ENCODE measurements around the gene ABHD4.

ABHD4 gene

DNA sequence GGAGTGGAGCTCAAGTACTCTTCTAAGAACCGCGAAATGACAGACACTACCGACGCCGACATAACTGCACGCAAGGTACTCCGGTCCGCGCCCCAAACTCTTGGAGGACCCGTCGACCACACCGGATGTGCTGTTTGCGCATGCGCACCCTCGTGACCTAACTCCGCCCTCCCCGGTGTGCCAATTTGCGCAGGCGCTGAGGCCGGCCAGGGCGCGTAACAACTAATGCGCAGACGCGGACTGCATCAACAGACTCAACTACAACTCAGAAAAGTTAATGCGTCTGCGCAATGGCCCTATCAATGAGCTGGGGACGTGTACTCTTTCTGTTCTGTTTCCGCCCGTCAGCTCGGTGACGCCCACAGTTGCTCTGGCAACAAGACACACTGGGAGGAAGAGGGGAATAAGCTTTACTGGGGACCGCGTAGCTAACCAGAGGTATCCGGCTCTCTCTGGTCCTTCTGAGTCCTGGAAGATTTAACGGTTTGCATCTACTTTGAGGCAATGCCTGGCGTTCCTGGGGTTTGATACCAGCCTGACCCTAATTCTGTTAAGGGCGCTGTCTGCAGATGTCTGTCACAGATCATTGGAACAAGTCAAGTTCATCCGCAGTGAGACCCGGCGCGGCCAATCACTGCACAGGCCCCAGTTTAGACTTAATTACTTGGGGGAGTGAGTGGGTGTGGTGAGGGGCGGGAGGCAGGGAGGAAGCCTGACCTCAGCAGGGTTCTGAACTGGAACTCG, 8.8 kb upstream of the ABHD4 start, which contains the start of gene DAD1:
TSS of gene DAD1 (minus strand) at position 129 of the 744 bp plus-strand sequence. CDS start at position 62, 67 bp downstream.
- Histone ChIP-seq H3K79me2 (ENCODE audit: insufficient read depth, low read length) (peaks cover 44% of the 10 kb centered on the region), H2AFZ (ENCODE audit: low read length) (peak within 1 kb of the TSS; percentile 94), H3K4me3 (ENCODE audit: low read length, poor library complexity, severe bottlenecking) (peak within 1 kb of the TSS; percentile 87), H3K9me3 (ENCODE audit: insufficient read depth, low read depth, low read length) (no peaks in the 10 kb centered on the region), H3K9ac (ENCODE audit: low read depth, low read length, poor library complexity, severe bottlenecking) (peak within 1 kb of the TSS; percentile 91), H3K9me2 (replicated peaks; ENCODE audit: low read depth, low read length) (no peaks in the 10 kb centered on the region), H3K4me1 (ENCODE audit: insufficient read depth, low read length, poor library complexity, severe bottlenecking) (peaks cover 32% of the 10 kb centered on the region), H3K4me2 (ENCODE audit: low read depth, low read length, poor library complexity, severe bottlenecking) (peak within 1 kb of the TSS; percentile 94), H4K20me1 (ENCODE audit: insufficient read depth, low read length, poor library complexity, severe bottlenecking) (peaks cover 14% of the 10 kb centered on the region), H3K36me3 (ENCODE audit: insufficient read depth, low read length) (no peaks in the 10 kb centered on the region), H3K27me3 (ENCODE audit: insufficient read depth, low read length, poor library complexity, severe bottlenecking) (no peaks in the 10 kb centered on the region), H3F3A (ENCODE audit: low read depth) (0 out of 2 replicates have a peak, but pooled peaks cover 3% of the 10 kb centered on the region)
- TF ChIP-seq, protein P1, sequence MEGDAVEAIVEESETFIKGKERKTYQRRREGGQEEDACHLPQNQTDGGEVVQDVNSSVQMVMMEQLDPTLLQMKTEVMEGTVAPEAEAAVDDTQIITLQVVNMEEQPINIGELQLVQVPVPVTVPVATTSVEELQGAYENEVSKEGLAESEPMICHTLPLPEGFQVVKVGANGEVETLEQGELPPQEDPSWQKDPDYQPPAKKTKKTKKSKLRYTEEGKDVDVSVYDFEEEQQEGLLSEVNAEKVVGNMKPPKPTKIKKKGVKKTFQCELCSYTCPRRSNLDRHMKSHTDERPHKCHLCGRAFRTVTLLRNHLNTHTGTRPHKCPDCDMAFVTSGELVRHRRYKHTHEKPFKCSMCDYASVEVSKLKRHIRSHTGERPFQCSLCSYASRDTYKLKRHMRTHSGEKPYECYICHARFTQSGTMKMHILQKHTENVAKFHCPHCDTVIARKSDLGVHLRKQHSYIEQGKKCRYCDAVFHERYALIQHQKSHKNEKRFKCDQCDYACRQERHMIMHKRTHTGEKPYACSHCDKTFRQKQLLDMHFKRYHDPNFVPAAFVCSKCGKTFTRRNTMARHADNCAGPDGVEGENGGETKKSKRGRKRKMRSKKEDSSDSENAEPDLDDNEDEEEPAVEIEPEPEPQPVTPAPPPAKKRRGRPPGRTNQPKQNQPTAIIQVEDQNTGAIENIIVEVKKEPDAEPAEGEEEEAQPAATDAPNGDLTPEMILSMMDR (conservative IDR thresholded peaks at IDR 0.05; ENCODE audit: low read length) = no peak
- no peak for TF ChIP-seq EZH2phosphoT487 (IDR thresholded peaks at IDR 0.05; ENCODE audit: borderline replicate concordance)

DNA sequence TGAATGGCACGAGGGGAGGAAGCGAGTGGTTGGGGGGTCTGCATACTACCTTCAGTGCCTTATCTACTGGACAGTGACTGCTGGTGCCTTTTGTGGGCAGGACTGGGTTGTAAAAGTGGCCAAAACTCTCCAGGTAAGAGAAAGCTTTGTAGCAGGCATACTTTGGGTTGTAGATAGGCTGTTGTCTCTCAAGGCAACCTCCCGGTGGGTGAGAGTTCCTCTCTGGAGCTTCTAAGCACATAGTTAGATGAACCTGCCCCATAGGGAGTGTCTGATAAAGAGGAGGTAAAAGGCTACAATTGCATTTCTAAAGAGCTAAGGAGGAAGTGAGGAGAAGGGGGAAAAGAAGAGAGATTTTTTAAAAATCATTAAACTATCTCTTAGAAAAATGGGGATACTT, 4.9 kb upstream of the ABHD4 start:
- Histone ChIP-seq H3K4me2 (ENCODE audit: low read depth, low read length, poor library complexity, severe bottlenecking) (no peak overlapping the region), H3K27me3 (ENCODE audit: insufficient read depth, low read length, poor library complexity, severe bottlenecking) (no peaks in the 10 kb centered on the region), H4K20me1 (ENCODE audit: insufficient read depth, low read length, poor library complexity, severe bottlenecking) (peaks cover 7% of the 10 kb centered on the region), H3K4me1 (ENCODE audit: insufficient read depth, low read length, poor library complexity, severe bottlenecking) (peaks cover 5% of the 10 kb centered on the region), H3K79me2 (ENCODE audit: insufficient read depth, low read length) (peaks cover 7% of the 10 kb centered on the region), H3K9me2 (replicated peaks; ENCODE audit: low read depth, low read length) (no peaks in the 10 kb centered on the region), H2AFZ (ENCODE audit: low read length) (no peak overlapping the region; the same call in 1 of the 2 replicates), H3K9ac (ENCODE audit: low read depth, low read length, poor library complexity, severe bottlenecking) (no peak overlapping the region), H3K9me3 (ENCODE audit: insufficient read depth, low read depth, low read length) (no peaks in the 10 kb centered on the region), H3K36me3 (ENCODE audit: insufficient read depth, low read length) (no peaks in the 10 kb centered on the region), H3K4me3 (ENCODE audit: low read length, poor library complexity, severe bottlenecking) (no peak overlapping the region), H3F3A (ENCODE audit: low read depth) (0 out of 2 replicates have a peak, but pooled peaks cover 3% of the 10 kb centered on the region)
- TF ChIP-seq EZH2phosphoT487 (IDR thresholded peaks at IDR 0.05; ENCODE audit: borderline replicate concordance) = no peak
- TF ChIP-seq, protein P1 (conservative IDR thresholded peaks at IDR 0.05; ENCODE audit: low read length) = no peak

DNA sequence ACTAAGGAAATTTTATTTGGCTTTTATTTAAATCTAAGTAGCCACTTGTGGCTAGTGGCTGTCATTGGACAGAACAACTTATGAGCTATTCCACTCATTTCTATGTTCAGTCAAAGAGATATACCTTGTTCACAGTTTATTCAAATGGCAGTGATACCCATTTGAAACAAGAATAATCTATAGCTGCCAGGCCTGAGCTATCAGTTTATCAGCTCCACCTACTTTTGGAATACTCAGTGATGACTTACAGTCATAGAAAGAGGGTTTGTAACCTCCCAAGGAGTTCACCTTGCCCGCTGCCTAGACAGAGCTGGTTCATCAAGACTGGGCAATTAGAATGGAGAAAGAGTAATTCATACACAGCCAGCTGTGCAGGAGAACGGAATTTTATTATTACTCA, 4.5 kb upstream of the ABHD4 start:
- TF ChIP-seq EZH2phosphoT487 (IDR thresholded peaks at IDR 0.05; ENCODE audit: borderline replicate concordance) = no peak
- TF ChIP-seq, protein P1 (conservative IDR thresholded peaks at IDR 0.05; ENCODE audit: low read length) = no peak
- H3K9ac ChIP-seq (ENCODE audit: low read depth, low read length, poor library complexity, severe bottlenecking) = no peak overlapping the region
- H3K9me2 ChIP-seq (replicated peaks; ENCODE audit: low read depth, low read length) = no peaks in the 10 kb centered on the region
- H3K36me3 ChIP-seq (ENCODE audit: insufficient read depth, low read length) = no peaks in the 10 kb centered on the region
- H3F3A ChIP-seq (ENCODE audit: low read depth) = 0 out of 2 replicates have a peak, but pooled peaks cover 3% of the 10 kb centered on the region
- H3K4me1 ChIP-seq (ENCODE audit: insufficient read depth, low read length, poor library complexity, severe bottlenecking) = peaks cover under 1% of the 10 kb centered on the region
- H2AFZ ChIP-seq (ENCODE audit: low read length) = no peak overlapping the region
- H4K20me1 ChIP-seq (ENCODE audit: insufficient read depth, low read length, poor library complexity, severe bottlenecking) = peaks cover 3% of the 10 kb centered on the region
- H3K9me3 ChIP-seq (ENCODE audit: insufficient read depth, low read depth, low read length) = no peaks in the 10 kb centered on the region
- no peak overlapping the region for H3K4me3 ChIP-seq (ENCODE audit: low read length, poor library complexity, severe bottlenecking)
- no peaks in the 10 kb centered on the region for H3K27me3 ChIP-seq (ENCODE audit: insufficient read depth, low read length, poor library complexity, severe bottlenecking)
- H3K4me2 ChIP-seq (ENCODE audit: low read depth, low read length, poor library complexity, severe bottlenecking) = no peak overlapping the region
- H3K79me2 ChIP-seq (ENCODE audit: insufficient read depth, low read length) = peaks cover 3% of the 10 kb centered on the region
